ENCODE data around the gene MRAP.

MRAP gene

DNA sequence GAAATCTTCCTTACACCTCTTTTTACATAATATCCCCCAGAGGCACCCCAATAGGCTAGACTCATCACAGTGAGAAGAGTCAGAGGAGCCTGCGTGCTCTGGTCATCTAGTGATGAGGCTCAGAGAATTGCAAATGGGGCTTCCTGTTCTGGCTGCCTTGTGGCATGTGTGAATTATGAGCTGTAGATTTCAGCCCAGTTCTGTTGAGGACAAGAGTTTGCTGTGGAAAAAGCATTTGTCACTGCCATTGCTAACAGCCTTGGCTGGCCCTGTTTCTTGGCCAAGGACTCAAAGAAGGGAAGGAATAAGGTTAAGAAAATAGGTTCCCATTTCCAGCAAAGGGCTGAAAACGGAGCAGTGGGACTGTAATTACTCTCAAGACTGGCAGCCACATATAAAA lies 30.7 kb downstream of the MRAP start:
- TF ChIP-seq, protein P1, sequence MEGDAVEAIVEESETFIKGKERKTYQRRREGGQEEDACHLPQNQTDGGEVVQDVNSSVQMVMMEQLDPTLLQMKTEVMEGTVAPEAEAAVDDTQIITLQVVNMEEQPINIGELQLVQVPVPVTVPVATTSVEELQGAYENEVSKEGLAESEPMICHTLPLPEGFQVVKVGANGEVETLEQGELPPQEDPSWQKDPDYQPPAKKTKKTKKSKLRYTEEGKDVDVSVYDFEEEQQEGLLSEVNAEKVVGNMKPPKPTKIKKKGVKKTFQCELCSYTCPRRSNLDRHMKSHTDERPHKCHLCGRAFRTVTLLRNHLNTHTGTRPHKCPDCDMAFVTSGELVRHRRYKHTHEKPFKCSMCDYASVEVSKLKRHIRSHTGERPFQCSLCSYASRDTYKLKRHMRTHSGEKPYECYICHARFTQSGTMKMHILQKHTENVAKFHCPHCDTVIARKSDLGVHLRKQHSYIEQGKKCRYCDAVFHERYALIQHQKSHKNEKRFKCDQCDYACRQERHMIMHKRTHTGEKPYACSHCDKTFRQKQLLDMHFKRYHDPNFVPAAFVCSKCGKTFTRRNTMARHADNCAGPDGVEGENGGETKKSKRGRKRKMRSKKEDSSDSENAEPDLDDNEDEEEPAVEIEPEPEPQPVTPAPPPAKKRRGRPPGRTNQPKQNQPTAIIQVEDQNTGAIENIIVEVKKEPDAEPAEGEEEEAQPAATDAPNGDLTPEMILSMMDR (IDR thresholded peaks at IDR 0.05; ENCODE audit: poor library complexity, severe bottlenecking) = no peak
- no peaks in the 10 kb centered on the region for H3K4me1 ChIP-seq (ENCODE audit: insufficient read depth, poor library complexity, severe bottlenecking)
- DNase-seq (ENCODE audit: low spot score) (peak; percentile 0), ATAC-seq (ENCODE audit: low read depth) (no peak)
- no peaks in the 10 kb centered on the region for H3K27me3 ChIP-seq (ENCODE audit: insufficient read depth, poor library complexity, severe bottlenecking)
- no peak overlapping the region for H3K27ac ChIP-seq (ENCODE audit: poor library complexity, severe bottlenecking)
- H3K9me3 ChIP-seq (ENCODE audit: severe bottlenecking) = no peaks in the 10 kb centered on the region
- no peak overlapping the region for H3K4me3 ChIP-seq (ENCODE audit: severe bottlenecking)
- H3K36me3 ChIP-seq (ENCODE audit: low read depth) = peaks cover 97% of the 10 kb centered on the region

DNA sequence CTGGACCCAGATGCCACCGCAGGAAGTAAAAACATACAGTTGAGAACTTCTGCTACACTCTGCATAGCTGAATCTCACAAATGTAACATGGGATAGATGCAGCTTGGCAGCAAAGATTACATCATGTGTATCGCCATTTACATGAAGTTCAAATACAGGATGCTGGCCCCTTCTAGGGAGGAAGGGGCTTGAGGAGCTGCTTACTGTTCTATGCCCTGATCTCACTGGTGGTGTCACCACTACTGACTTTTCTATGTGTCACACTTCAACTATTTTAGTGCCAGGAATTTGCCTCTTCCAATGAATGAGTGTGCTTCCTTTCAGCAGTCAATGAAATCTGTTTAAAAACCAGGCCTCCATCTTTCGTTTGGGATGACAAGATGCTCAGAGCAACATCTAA lies 31.1 kb downstream of the MRAP start:
- TF ChIP-seq, protein P1 (IDR thresholded peaks at IDR 0.05; ENCODE audit: poor library complexity, severe bottlenecking) = no peak
- DNase-seq (ENCODE audit: low spot score) = no peak

DNA sequence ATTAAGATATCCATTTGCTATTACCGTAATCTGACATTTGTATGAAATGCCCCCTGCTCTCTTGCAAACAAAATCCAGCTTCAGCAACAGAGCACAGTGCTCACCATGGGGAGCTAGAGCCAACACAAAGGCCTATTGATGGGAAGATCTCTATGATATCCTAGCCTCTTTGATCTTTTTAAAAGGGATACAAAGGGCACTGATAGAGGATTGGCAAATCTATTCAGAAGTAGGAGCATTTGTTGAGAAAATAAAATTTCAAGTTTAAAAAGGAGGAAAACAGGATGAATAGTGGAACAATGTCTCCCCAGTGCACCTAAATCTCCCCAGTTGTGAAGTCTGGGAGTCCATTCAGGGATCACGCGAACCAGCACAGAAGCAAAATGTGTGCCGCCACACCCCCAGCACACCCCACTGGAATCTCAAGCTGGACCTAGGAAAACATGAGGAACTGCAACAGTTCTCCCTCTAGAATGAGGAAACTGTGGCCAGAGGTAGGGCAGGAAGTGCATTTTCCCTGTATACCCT lies 32.2 kb downstream of the MRAP start:
- no peak overlapping the region for H3K27ac ChIP-seq (ENCODE audit: poor library complexity, severe bottlenecking)
- DNase-seq (ENCODE audit: low spot score) (no peak), ATAC-seq (ENCODE audit: low read depth) (no peak)
- TF ChIP-seq, protein P1 (IDR thresholded peaks at IDR 0.05; ENCODE audit: poor library complexity, severe bottlenecking) = no peak
- H3K9me3 ChIP-seq (ENCODE audit: severe bottlenecking) = no peaks in the 10 kb centered on the region
- no peak overlapping the region for H3K4me3 ChIP-seq (ENCODE audit: severe bottlenecking)
- H3K4me1 ChIP-seq (ENCODE audit: insufficient read depth, poor library complexity, severe bottlenecking) = no peaks in the 10 kb centered on the region
- peaks cover 97% of the 10 kb centered on the region for H3K36me3 ChIP-seq (ENCODE audit: low read depth)
- no peaks in the 10 kb centered on the region for H3K27me3 ChIP-seq (ENCODE audit: insufficient read depth, poor library complexity, severe bottlenecking)

More for the DNA sequence above, 31.1 kb downstream of the MRAP start:
- H3K4me1 ChIP-seq (ENCODE audit: insufficient read depth, poor library complexity, severe bottlenecking) = no peaks in the 10 kb centered on the region
- no peak for ATAC-seq (ENCODE audit: low read depth)
- H3K9me3 ChIP-seq (ENCODE audit: severe bottlenecking) = no peaks in the 10 kb centered on the region
- H3K27ac ChIP-seq (ENCODE audit: poor library complexity, severe bottlenecking) = no peak overlapping the region
- H3K4me3 ChIP-seq (ENCODE audit: severe bottlenecking) = no peak overlapping the region
- no peaks in the 10 kb centered on the region for H3K27me3 ChIP-seq (ENCODE audit: insufficient read depth, poor library complexity, severe bottlenecking)
- peaks cover 97% of the 10 kb centered on the region for H3K36me3 ChIP-seq (ENCODE audit: low read depth)

DNA sequence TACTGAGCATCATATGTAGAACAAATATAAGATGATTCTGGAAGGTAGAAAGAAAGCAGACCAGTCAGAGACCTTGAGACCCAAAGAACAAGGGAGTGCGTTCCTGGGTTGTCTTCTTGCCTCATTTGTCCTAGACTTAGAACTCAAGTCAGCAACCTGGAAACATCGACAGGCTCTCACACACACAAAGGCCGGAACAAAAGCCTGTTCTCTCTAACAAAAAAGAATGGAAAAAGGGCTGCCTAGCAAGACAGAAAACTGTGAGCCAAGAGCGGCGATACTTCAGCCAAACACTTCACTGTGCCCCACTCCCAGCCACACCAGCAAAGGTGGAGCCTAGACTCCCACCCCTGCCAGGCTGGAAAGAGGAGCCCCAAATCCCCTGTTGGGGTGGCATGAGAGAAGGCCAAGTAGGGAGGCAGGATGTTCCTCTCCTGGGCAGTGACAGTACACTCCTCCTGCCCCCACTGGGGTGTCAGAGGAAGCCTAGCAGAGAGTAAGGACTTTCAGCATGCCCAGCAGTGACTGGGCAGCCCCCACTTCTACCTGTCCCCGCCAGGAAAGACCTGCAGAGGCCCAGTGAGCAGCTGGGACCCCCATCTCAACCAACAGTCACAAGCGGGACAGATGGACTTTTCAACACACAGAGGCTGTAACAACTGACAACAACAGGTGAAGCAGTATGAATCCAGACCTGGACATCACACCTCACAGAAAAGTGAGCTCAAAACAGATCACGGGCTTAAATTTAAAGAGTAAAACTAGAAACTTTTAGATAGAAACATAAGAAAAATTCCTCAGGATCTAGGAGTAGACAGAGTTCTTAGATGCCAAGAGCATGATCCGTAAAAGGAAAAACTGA lies 33.0 kb downstream of the MRAP start:
- Histone ChIP-seq H3K27ac (ENCODE audit: poor library complexity, severe bottlenecking) (no peak overlapping the region), H3K9me3 (ENCODE audit: severe bottlenecking) (no peaks in the 10 kb centered on the region), H3K36me3 (ENCODE audit: low read depth) (peaks cover 97% of the 10 kb centered on the region), H3K4me1 (ENCODE audit: insufficient read depth, poor library complexity, severe bottlenecking) (no peaks in the 10 kb centered on the region), H3K4me3 (ENCODE audit: severe bottlenecking) (no peak overlapping the region), H3K27me3 (ENCODE audit: insufficient read depth, poor library complexity, severe bottlenecking) (no peaks in the 10 kb centered on the region)
- TF ChIP-seq, protein P1 (IDR thresholded peaks at IDR 0.05; ENCODE audit: poor library complexity, severe bottlenecking) = no peak
- no peak for DNase-seq (ENCODE audit: low spot score)
- ATAC-seq (ENCODE audit: low read depth) = no peak

DNA sequence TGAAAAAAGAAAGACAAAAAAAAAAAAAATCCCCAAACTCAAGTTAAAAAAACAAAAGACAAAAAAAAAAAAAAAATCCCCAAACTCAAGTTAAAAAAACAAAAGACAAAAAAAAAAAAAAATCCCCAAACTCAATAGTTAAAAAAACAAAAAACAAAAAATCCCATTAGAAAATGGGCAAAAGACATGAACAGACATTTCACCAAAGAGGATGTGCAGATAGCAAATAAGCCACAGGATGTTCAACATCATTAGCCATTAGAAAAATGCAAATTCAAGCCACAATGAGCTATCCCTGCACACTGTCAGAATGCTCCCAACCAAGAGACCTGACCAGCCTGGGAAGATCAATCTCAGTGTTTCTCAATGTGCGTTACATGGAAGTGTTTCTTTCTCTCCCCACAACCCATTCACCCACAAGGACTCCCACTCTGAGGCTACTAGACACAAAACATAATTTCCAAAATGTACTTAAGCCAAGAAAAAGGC lies 33.9 kb downstream of the MRAP start:
- Histone ChIP-seq H3K27ac (ENCODE audit: poor library complexity, severe bottlenecking) (no peak overlapping the region), H3K9me3 (ENCODE audit: severe bottlenecking) (no peaks in the 10 kb centered on the region), H3K4me1 (ENCODE audit: insufficient read depth, poor library complexity, severe bottlenecking) (no peaks in the 10 kb centered on the region), H3K4me3 (ENCODE audit: severe bottlenecking) (no peak overlapping the region), H3K36me3 (ENCODE audit: low read depth) (peaks cover 97% of the 10 kb centered on the region), H3K27me3 (ENCODE audit: insufficient read depth, poor library complexity, severe bottlenecking) (no peaks in the 10 kb centered on the region)
- no peak for DNase-seq (ENCODE audit: low spot score)
- no peak for ATAC-seq (ENCODE audit: low read depth)
- TF ChIP-seq, protein P1 (IDR thresholded peaks at IDR 0.05; ENCODE audit: poor library complexity, severe bottlenecking) = no peak

All from RWPE2 (cell line).